ENCODE results near the gene PITPNB. TPM values are rescaled to one million over a fixed set of nuclear protein-coding genes. Genes with fewer than 3 reads are reported as not detected.

PITPNB gene
- polyA plus RNA-seq, 1 donor (not counting 4 experiments of a cell fraction or from before 2014, with no cell fraction given), result 81.6 TPM

DNA sequence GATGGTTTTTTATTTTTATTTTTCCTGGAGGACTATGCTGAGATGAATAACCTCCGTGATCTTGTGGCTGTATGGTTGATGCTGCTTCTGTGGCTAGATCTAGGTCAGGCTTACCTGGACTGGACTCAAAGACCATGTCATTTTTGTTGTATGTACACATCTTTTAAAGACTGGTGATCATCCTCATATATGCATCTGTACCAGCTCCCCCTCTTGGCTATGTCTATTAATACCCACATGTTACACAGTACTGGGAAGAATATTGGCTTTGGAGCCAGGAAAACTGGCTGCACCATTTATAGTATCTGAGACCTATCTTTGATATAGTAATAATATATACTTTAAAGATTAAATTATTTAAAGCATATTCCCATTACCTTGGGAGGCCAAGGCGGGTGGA, 18.4 kb upstream of the PITPNB start:
- Histone ChIP-seq H3K9ac (ENCODE audit: control insufficient read depth, extremely low read depth, insufficient read depth, low read length) (no peak overlapping the region), H4K20me1 (ENCODE audit: control insufficient read depth, extremely low read depth, insufficient read depth, low read length) (no peaks in the 10 kb centered on the region), H3K9me1 (ENCODE audit: control insufficient read depth, extremely low read depth, insufficient read depth, low read length) (no peaks in the 10 kb centered on the region), H3K27ac (ENCODE audit: control insufficient read depth, insufficient read depth, low read length) (no peak overlapping the region), H3K4me2 (ENCODE audit: control insufficient read depth, extremely low read depth, insufficient read depth, low read depth, low read length) (no peak overlapping the region), H3K4me1 (ENCODE audit: control insufficient read depth, extremely low read depth, insufficient read depth, low read length) (no peaks in the 10 kb centered on the region), H3K9me3 (ENCODE audit: control insufficient read depth, low read depth, low read length) (no peaks in the 10 kb centered on the region), H2AFZ (ENCODE audit: control insufficient read depth, low read length) (no peak overlapping the region), H3K36me3 (ENCODE audit: control insufficient read depth in 2 of 2, extremely low read depth in 1 of 2, insufficient read depth in 2 of 2, low read length in 2 of 2) (no peaks in the 10 kb centered on the region), H3K79me2 (ENCODE audit: control insufficient read depth, insufficient read depth, low read length) (no peaks in the 10 kb centered on the region), H3K4me3 (ENCODE audit: control insufficient read depth in 2 of 3, extremely low read depth in 1 of 3, insufficient read depth in 2 of 3, low read depth in 1 of 3, low read length in 3 of 3) (no peak overlapping the region), H3K27me3 (ENCODE audit: control insufficient read depth, extremely low read depth, insufficient read depth, low read length) (no peaks in the 10 kb centered on the region)
- FAIRE-seq (no peak), DNase-seq (ENCODE audit: low read depth, low spot score) (no peak)
- dilution Hi-C loops (cut with MboI; ENCODE audit: extremely low pct_ligation_motif_present, low sequenced_read_pairs), result no loop called here
- TF ChIP-seq EZH2 (IDR thresholded peaks at IDR 0.05; ENCODE audit: low read length) (no peak), CTCF (optimal IDR thresholded peaks at IDR 0.05 in 1 of 3, IDR thresholded peaks at IDR 0.05 in 1 of 3, conservative IDR thresholded peaks at IDR 0.05 in 1 of 3; ENCODE audit: extremely low read depth in 1 of 3, insufficient read depth in 2 of 3, low read length in 3 of 3) (peak in 1 of 3 experiments; percentile 21)

GRCh38 chr22:27935897-27936296, 16.8 kb upstream of the PITPNB start:
- dilution Hi-C loops (cut with MboI; ENCODE audit: extremely low pct_ligation_motif_present, low sequenced_read_pairs), result no loop called here
- Histone ChIP-seq H2AFZ (ENCODE audit: control insufficient read depth, low read length) (no peak overlapping the region), H3K27me3 (ENCODE audit: control insufficient read depth, extremely low read depth, insufficient read depth, low read length) (no peaks in the 10 kb centered on the region), H3K9ac (ENCODE audit: control insufficient read depth, extremely low read depth, insufficient read depth, low read length) (no peak overlapping the region), H3K9me1 (ENCODE audit: control insufficient read depth, extremely low read depth, insufficient read depth, low read length) (no peaks in the 10 kb centered on the region), H3K9me3 (ENCODE audit: control insufficient read depth, low read depth, low read length) (no peaks in the 10 kb centered on the region), H3K4me1 (ENCODE audit: control insufficient read depth, extremely low read depth, insufficient read depth, low read length) (peaks cover 2% of the 10 kb centered on the region), H3K27ac (ENCODE audit: control insufficient read depth, insufficient read depth, low read length) (no peak overlapping the region), H3K4me3 (ENCODE audit: control insufficient read depth in 2 of 3, extremely low read depth in 1 of 3, insufficient read depth in 2 of 3, low read depth in 1 of 3, low read length in 3 of 3) (no peak overlapping the region), H3K36me3 (ENCODE audit: control insufficient read depth in 2 of 2, extremely low read depth in 1 of 2, insufficient read depth in 2 of 2, low read length in 2 of 2) (no peaks in the 10 kb centered on the region), H4K20me1 (ENCODE audit: control insufficient read depth, extremely low read depth, insufficient read depth, low read length) (no peaks in the 10 kb centered on the region), H3K4me2 (ENCODE audit: control insufficient read depth, extremely low read depth, insufficient read depth, low read depth, low read length) (no peak overlapping the region), H3K79me2 (ENCODE audit: control insufficient read depth, insufficient read depth, low read length) (no peaks in the 10 kb centered on the region)
- TF ChIP-seq EZH2 (IDR thresholded peaks at IDR 0.05; ENCODE audit: low read length) (no peak), CTCF (optimal IDR thresholded peaks at IDR 0.05 in 1 of 3, IDR thresholded peaks at IDR 0.05 in 1 of 3, conservative IDR thresholded peaks at IDR 0.05 in 1 of 3; ENCODE audit: extremely low read depth in 1 of 3, insufficient read depth in 2 of 3, low read length in 3 of 3) (no peak)
- FAIRE-seq (no peak), DNase-seq (ENCODE audit: low read depth, low spot score) (no peak)

Data from keratinocyte (primary cell).